GM23338 (cell line): ENCODE measurements around the gene RAMP1. TPM values are rescaled to one million over a fixed set of nuclear protein-coding genes. Genes with fewer than 3 reads are reported as not detected.

Source experiments
- ATAC-seq: fragments of 200-7000 bp; cut with Tn5 transposase; 3 replicates; pipeline ENCODE4 v1.9.1; 2020
- DNase-seq: peaks from one replicate; pipeline ENCODE4 v3.0.0-alpha.2; 2015; ENCODE audit warnings: low spot score
- H2AFZ ChIP-seq: fragments of 200-600 bp; sonication (generic); 2 replicates; pipeline ENCODE4 v1.8.0; 2016; ENCODE audit warnings: antibody characterized with exemption, mild to moderate bottlenecking, moderate library complexity
- H3F3A ChIP-seq: fragments of 200-600 bp; sonication (generic); replicated peaks from 2 replicates; pipeline ENCODE4 v1.8.0; 2017; ENCODE audit warnings: antibody characterized with exemption, mixed run types, low read depth
- H3K27ac ChIP-seq: fragments of 200-600 bp; sonication (generic); 2 replicates; pipeline ENCODE4 v1.6.1; 2016; ENCODE audit warnings: low read depth
- H3K27me3 ChIP-seq: fragments of 200-600 bp; sonication (generic); 2 replicates; pipeline ENCODE4 v1.8.0; 2016; ENCODE audit warnings: mild to moderate bottlenecking, mixed run types, moderate library complexity; ENCODE audit not compliant: insufficient read depth
- H3K36me3 ChIP-seq: fragments of 200-600 bp; sonication (generic); 2 replicates; pipeline ENCODE4 v1.8.0; 2016; ENCODE audit warnings: mild to moderate bottlenecking; ENCODE audit not compliant: insufficient read depth
- H3K4me1 ChIP-seq: fragments of 200-600 bp; sonication (generic); 2 replicates; pipeline ENCODE4 v1.8.0; 2016; ENCODE audit warnings: mild to moderate bottlenecking, moderate library complexity; ENCODE audit not compliant: insufficient read depth
- H3K4me2 ChIP-seq: fragments of 200-600 bp; sonication (generic); 2 replicates; pipeline ENCODE4 v1.7.1; 2017; ENCODE audit warnings: mixed run types
- H3K4me3 ChIP-seq: fragments of 200-600 bp; sonication (generic); 2 replicates; pipeline ENCODE4 v1.6.1; 2016; ENCODE audit warnings: mixed run types
- H3K79me2 ChIP-seq: fragments of 200-600 bp; sonication (generic); replicated peaks from 2 replicates; pipeline ENCODE4 v1.8.0; 2017; ENCODE audit warnings: mild to moderate bottlenecking; ENCODE audit not compliant: insufficient read depth
- H3K9me2 ChIP-seq: fragments of 200-600 bp; sonication (generic); 2 replicates; pipeline ENCODE4 v1.8.0; 2017; ENCODE audit not compliant: insufficient read depth
- H4K20me1 ChIP-seq: fragments of 200-600 bp; sonication (generic); replicated peaks from 2 replicates; pipeline ENCODE4 v1.8.0; 2017; ENCODE audit warnings: mild to moderate bottlenecking; ENCODE audit not compliant: insufficient read depth
- H3K27ac Mint-ChIP-seq: 2 replicates; pipeline ENCODE4 v1.8.0; 2020; ENCODE audit warnings: inconsistent platforms, mild to moderate bottlenecking, moderate library complexity, mixed read lengths
- H3K27me3 Mint-ChIP-seq: 3 replicates; pipeline ENCODE4 v1.8.0; 2022; ENCODE audit warnings: low read depth, mild to moderate bottlenecking, moderate library complexity, mixed read lengths, inconsistent platforms; ENCODE audit not compliant: insufficient read depth, poor library complexity
- H3K36me3 Mint-ChIP-seq: 3 replicates; pipeline ENCODE4 v1.8.0; 2021; ENCODE audit warnings: low read depth, mild to moderate bottlenecking, inconsistent platforms, moderate library complexity, mixed read lengths
- H3K4me1 Mint-ChIP-seq: 3 replicates; pipeline ENCODE4 v1.8.0; 2020; ENCODE audit warnings: mild to moderate bottlenecking, inconsistent platforms, mixed read lengths
- H3K4me3 Mint-ChIP-seq: 3 replicates; pipeline ENCODE4 v1.8.0; 2021; ENCODE audit warnings: moderate library complexity, mild to moderate bottlenecking, inconsistent platforms, mixed read lengths
- H3K9me3 Mint-ChIP-seq: 3 replicates; pipeline ENCODE4 v1.8.0; 2020; ENCODE audit warnings: moderate library complexity, mild to moderate bottlenecking, inconsistent platforms, mixed read lengths
- CREB1 ChIP-seq: fragments of 250-450 bp; sonication (Bioruptor Pico); IDR thresholded peaks from 2 replicates; pipeline ENCODE4 v1.5.0; 2020; ENCODE audit warnings: low read depth, mild to moderate bottlenecking, moderate library complexity
- ETS1 ChIP-seq: IDR thresholded peaks from 2 replicates; pipeline ENCODE4 v1.6.1; 2016; ENCODE audit warnings: antibody characterized with exemption
- EZH2 ChIP-seq: fragments of 200-600 bp; sonication (generic); IDR thresholded peaks from one replicate; pipeline ENCODE4 v1.8.0; 2017; ENCODE audit warnings: antibody characterized with exemption, mild to moderate bottlenecking, low read depth; ENCODE audit not compliant: unreplicated experiment
- JUNB ChIP-seq: IDR thresholded peaks from one replicate; pipeline ENCODE4 v1.6.1; 2016; ENCODE audit warnings: antibody characterized with exemption; ENCODE audit not compliant: unreplicated experiment
- POLR2AphosphoS5 ChIP-seq: IDR thresholded peaks from 2 replicates; pipeline ENCODE4 v1.6.1; 2016; ENCODE audit warnings: antibody characterized with exemption, low read depth
- REST ChIP-seq: IDR thresholded peaks from one replicate; pipeline ENCODE4 v1.6.1; 2018; ENCODE audit warnings: antibody characterized with exemption; ENCODE audit not compliant: unreplicated experiment
- STAT1 ChIP-seq: IDR thresholded peaks from one replicate; pipeline ENCODE4 v1.6.1; 2016; ENCODE audit warnings: antibody characterized with exemption; ENCODE audit not compliant: unreplicated experiment
- ZNF114 ChIP-seq: fragments of 250-450 bp; sonication (Bioruptor Pico); IDR thresholded peaks from 2 replicates; pipeline ENCODE4 v1.5.0; 2020; ENCODE audit warnings: mild to moderate bottlenecking, moderate library complexity
- polyA plus RNA-seq: library from polyadenylated mRNA; unstranded; fragments of >200 nt; fragmentation: Nextera tagmentation; extraction: Ambion mirVana; gene quantifications from 2 replicates; pipeline ENCODE4 v1.2.1, GENCODE V29; 2016
- total RNA-seq: library from RNA; depleted of rRNA; stranded (reverse); fragments of >200 nt; shearing (Covaris generic); gene quantifications from 2 replicates; pipeline ENCODE4 v1.2.3, GENCODE V29; 2014
- TF ChIP-seq, protein P1 (sequence below), 2 experiments: fragments of 200-600 bp in 1 of 2; sonication (generic) in 1 of 2; conservative IDR thresholded peaks; 2 replicates each; pipeline versions ENCODE4 v1.5.1 to v1.6.1; 2016 to 2017; ENCODE audit warnings: antibody characterized with exemption in 2 of 2, low read depth in 2 of 2, mild to moderate bottlenecking in 2 of 2, moderate library complexity in 1 of 2

RAMP1 gene
- total and polyA plus RNA-seq, 2 experiments from 2014 or later: 1.7 to 3.3 TPM

- DNase-seq (no peak), ATAC-seq (no peak)
- Histone ChIP-seq H3K36me3 (no peaks in the 10 kb centered on the region), H3K27me3 (no peaks in the 10 kb centered on the region), H3K27ac (no peak overlapping the region), H3K4me1 (no peaks in the 10 kb centered on the region), H3K9me2 (no peaks in the 10 kb centered on the region), H3K79me2 (no peaks in the 10 kb centered on the region), H3F3A (no peaks in the 10 kb centered on the region), H3K4me2 (no peak overlapping the region), H3K4me3 (no peak overlapping the region), H4K20me1 (no peaks in the 10 kb centered on the region), H2AFZ (no peak overlapping the region)
- Mint-ChIP-seq H3K36me3 (no peaks in the 10 kb centered on the region), H3K9me3 (peaks cover 2% of the 10 kb centered on the region; the same call in 1 of the 3 replicates), H3K4me3 (no peak overlapping the region), H3K27ac (no peak overlapping the region), H3K27me3 (peaks cover 6% of the 10 kb centered on the region), H3K4me1 (peaks cover 6% of the 10 kb centered on the region)
- TF ChIP-seq CREB1: no peak
- TF ChIP-seq EZH2: no peak
- no peak for TF ChIP-seq ETS1
- no peak for TF ChIP-seq JUNB
- no peak for TF ChIP-seq POLR2AphosphoS5
Observed at GRCh38 chr2:237876532-237876931, 17.1 kb downstream of the RAMP1 start.

GRCh38 chr2:237876951-237877491, 17.6 kb downstream of the RAMP1 start:
- Histone ChIP-seq H2AFZ (no peak overlapping the region), H3K36me3 (no peaks in the 10 kb centered on the region), H3K4me1 (no peaks in the 10 kb centered on the region), H3K9me2 (no peaks in the 10 kb centered on the region), H3F3A (no peaks in the 10 kb centered on the region), H3K79me2 (no peaks in the 10 kb centered on the region), H3K27ac (no peak overlapping the region), H4K20me1 (no peaks in the 10 kb centered on the region), H3K27me3 (no peaks in the 10 kb centered on the region), H3K4me3 (no peak overlapping the region), H3K4me2 (no peak overlapping the region)
- ATAC-seq: no peak
- Mint-ChIP-seq H3K36me3 (no peaks in the 10 kb centered on the region), H3K9me3 (peaks cover 2% of the 10 kb centered on the region; the same call in 1 of the 3 replicates), H3K4me3 (no peak overlapping the region), H3K4me1 (peaks cover 6% of the 10 kb centered on the region), H3K27me3 (peaks cover 5% of the 10 kb centered on the region), H3K27ac (no peak overlapping the region)
- DNase-seq: no peak
- TF ChIP-seq JUNB (no peak), CREB1 (no peak), REST (no peak), POLR2AphosphoS5 (no peak), STAT1 (no peak), ZNF114 (CRISPR knock-in tag) (no peak)
- TF ChIP-seq, protein P1, sequence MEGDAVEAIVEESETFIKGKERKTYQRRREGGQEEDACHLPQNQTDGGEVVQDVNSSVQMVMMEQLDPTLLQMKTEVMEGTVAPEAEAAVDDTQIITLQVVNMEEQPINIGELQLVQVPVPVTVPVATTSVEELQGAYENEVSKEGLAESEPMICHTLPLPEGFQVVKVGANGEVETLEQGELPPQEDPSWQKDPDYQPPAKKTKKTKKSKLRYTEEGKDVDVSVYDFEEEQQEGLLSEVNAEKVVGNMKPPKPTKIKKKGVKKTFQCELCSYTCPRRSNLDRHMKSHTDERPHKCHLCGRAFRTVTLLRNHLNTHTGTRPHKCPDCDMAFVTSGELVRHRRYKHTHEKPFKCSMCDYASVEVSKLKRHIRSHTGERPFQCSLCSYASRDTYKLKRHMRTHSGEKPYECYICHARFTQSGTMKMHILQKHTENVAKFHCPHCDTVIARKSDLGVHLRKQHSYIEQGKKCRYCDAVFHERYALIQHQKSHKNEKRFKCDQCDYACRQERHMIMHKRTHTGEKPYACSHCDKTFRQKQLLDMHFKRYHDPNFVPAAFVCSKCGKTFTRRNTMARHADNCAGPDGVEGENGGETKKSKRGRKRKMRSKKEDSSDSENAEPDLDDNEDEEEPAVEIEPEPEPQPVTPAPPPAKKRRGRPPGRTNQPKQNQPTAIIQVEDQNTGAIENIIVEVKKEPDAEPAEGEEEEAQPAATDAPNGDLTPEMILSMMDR (conservative IDR thresholded peaks at IDR 0.05; ENCODE audit: low read depth in 2 of 2): no peak
